PFSK-1 (cell line): ENCODE results near the gene LRFN2.

Experiments
- FOXP2 ChIP-seq: optimal IDR thresholded peaks from 2 replicates; pipeline ENCODE3; 2011; ENCODE audit warnings: borderline replicate concordance, control low read depth, inconsistent platforms; ENCODE audit not compliant: insufficient read depth; ENCODE audit errors: extremely low read length, extremely low read depth
- POLR2AphosphoS5 ChIP-seq: IDR thresholded peaks from 2 replicates; pipeline ENCODE4 v1.6.1; 2012; ENCODE audit warnings: low read depth, mild to moderate bottlenecking, control low read depth, low read length, moderate library complexity
- REST ChIP-seq, 2 experiments: IDR thresholded peaks; 2 replicates each; pipeline versions ENCODE4 v1.6.1 to v1.8.0; 2011 to 2012; ENCODE audit warnings: low read depth in 2 of 2, low read length in 2 of 2, control low read depth in 1 of 2, inconsistent platforms in 1 of 2, mild to moderate bottlenecking in 1 of 2, moderate library complexity in 1 of 2; ENCODE audit not compliant: insufficient read depth in 1 of 2
- SIN3A ChIP-seq: IDR thresholded peaks from 2 replicates; pipeline ENCODE4 v1.6.1; 2012; ENCODE audit warnings: mild to moderate bottlenecking, low read length, moderate library complexity, borderline replicate concordance; ENCODE audit not compliant: insufficient read depth
- TAF1 ChIP-seq: IDR thresholded peaks from 2 replicates; pipeline ENCODE4 v1.6.1; 2012; ENCODE audit warnings: low read length, control low read depth, borderline replicate concordance; ENCODE audit not compliant: insufficient read depth

The LRFN2 gene

GRCh38 chr6:40442591-40442990, 144.6 kb downstream of the LRFN2 start:
- no peak for TF ChIP-seq SIN3A
- no peak for TF ChIP-seq REST (IDR thresholded peaks at IDR 0.05; ENCODE audit: insufficient read depth in 1 of 2, low read depth in 2 of 2, low read length in 2 of 2)
- TF ChIP-seq TAF1, result no peak
- no peak for TF ChIP-seq FOXP2
- no peak for TF ChIP-seq POLR2AphosphoS5

GRCh38 chr6:40441150-40441549, 146.0 kb downstream of the LRFN2 start:
- TF ChIP-seq SIN3A (peak; percentile 54; the same call in 1 of the 2 replicates), POLR2AphosphoS5 (no peak)

- TF ChIP-seq TAF1 (no peak), FOXP2 (no peak), SIN3A (no peak), POLR2AphosphoS5 (no peak), REST (IDR thresholded peaks at IDR 0.05; ENCODE audit: insufficient read depth in 1 of 2, low read depth in 2 of 2, low read length in 2 of 2) (no peak)
Observed at GRCh38 chr6:40440053-40440452, 147.1 kb downstream of the LRFN2 start.

- TF ChIP-seq REST (IDR thresholded peaks at IDR 0.05; ENCODE audit: insufficient read depth in 1 of 2, low read depth in 2 of 2, low read length in 2 of 2) (no peak), FOXP2 (no peak), POLR2AphosphoS5 (no peak), TAF1 (no peak), SIN3A (no peak)
Observed at GRCh38 chr6:40439026-40439800, 148.0 kb downstream of the LRFN2 start.

- no peak for TF ChIP-seq SIN3A
- no peak for TF ChIP-seq FOXP2
- TF ChIP-seq REST (IDR thresholded peaks at IDR 0.05; ENCODE audit: insufficient read depth in 1 of 2, low read depth in 2 of 2, low read length in 2 of 2), result peak in 1 of 2 experiments; percentile 57; a peak in 1 of 4 replicates
Observed at GRCh38 chr6:40438246-40438887, 148.8 kb downstream of the LRFN2 start.
